Fibroblast of lung (primary cell): ENCODE results near the gene DLG5. TPM values are rescaled to one million over a fixed set of nuclear protein-coding genes. Genes with fewer than 3 reads are reported as not detected.
A peak's percentile ranks its signal among the peaks of the same experiment; 100 is the strongest.

Source experiments
- DNase-seq, 2 donors: peaks; one replicate each; pipeline versions ENCODE4 v3.0.0 to v3.0.0-alpha.2; 2010; ENCODE audit warnings: low read depth in 2 of 2
- H2AFZ ChIP-seq: 2 replicates; pipeline ENCODE4 v1.5.1; 2012; ENCODE audit warnings: low read length, control low read depth, inconsistent platforms
- H3K27ac ChIP-seq: 2 replicates; pipeline ENCODE4 v1.5.1; 2011; ENCODE audit warnings: low read length, control low read depth; ENCODE audit not compliant: insufficient read depth
- H3K27me3 ChIP-seq: 2 replicates; pipeline ENCODE4 v1.5.1; 2011; ENCODE audit warnings: mild to moderate bottlenecking, low read length; ENCODE audit not compliant: control insufficient read depth, insufficient read depth
- H3K36me3 ChIP-seq: 2 replicates; pipeline ENCODE4 v1.5.1; 2011; ENCODE audit warnings: low read length; ENCODE audit not compliant: control insufficient read depth, insufficient read depth
- H3K4me1 ChIP-seq: 2 replicates; pipeline ENCODE4 v1.5.1; 2011; ENCODE audit warnings: low read length; ENCODE audit not compliant: control insufficient read depth, insufficient read depth; ENCODE audit errors: extremely low read depth
- H3K4me2 ChIP-seq: 2 replicates; pipeline ENCODE4 v1.5.1; 2011; ENCODE audit warnings: low read length, control low read depth; ENCODE audit not compliant: insufficient read depth; ENCODE audit errors: extremely low read depth
- H3K4me3 ChIP-seq, 4 experiments: fragments of 200-600 bp in 1 of 4; sonication (generic) in 1 of 4; replicated peaks in 1 of 4; 2 replicates each; pipeline ENCODE4 v1.5.1; 2011 to 2016; ENCODE audit warnings: low read length in 4 of 4, low read depth in 3 of 4, mild to moderate bottlenecking in 3 of 4, control low read depth in 2 of 4, inconsistent platforms in 1 of 4, mixed read lengths in 1 of 4; ENCODE audit not compliant: insufficient read depth in 1 of 4; ENCODE audit errors: control extremely low read depth in 1 of 4
- H3K79me2 ChIP-seq: 2 replicates; pipeline ENCODE4 v1.5.1; 2012; ENCODE audit warnings: mild to moderate bottlenecking, low read length, inconsistent platforms; ENCODE audit not compliant: control insufficient read depth, insufficient read depth
- H3K9ac ChIP-seq: 2 replicates; pipeline ENCODE4 v1.5.1; 2011; ENCODE audit warnings: mild to moderate bottlenecking, low read length, control low read depth; ENCODE audit not compliant: insufficient read depth
- H3K9me3 ChIP-seq: 2 replicates; pipeline ENCODE4 v1.5.1; 2012; ENCODE audit warnings: low read depth, low read length; ENCODE audit not compliant: control insufficient read depth, insufficient read depth
- H4K20me1 ChIP-seq: 2 replicates; pipeline ENCODE4 v1.5.1; 2011; ENCODE audit warnings: low read length; ENCODE audit not compliant: control insufficient read depth, insufficient read depth; ENCODE audit errors: extremely low read depth
- CTCF ChIP-seq, 2 donors: IDR thresholded peaks in 1 of 2; conservative IDR thresholded peaks in 1 of 2; 1 replicate in 1 of 2; 2 replicates in 1 of 2; pipeline ENCODE4 v1.5.1; 2011 to 2012; ENCODE audit warnings: low read length in 2 of 2, control low read depth in 1 of 2, inconsistent platforms in 1 of 2, low read depth in 1 of 2, mild to moderate bottlenecking in 1 of 2
- EZH2 ChIP-seq: IDR thresholded peaks from 2 replicates; pipeline ENCODE4 v1.5.1; 2012; ENCODE audit warnings: low read length, control low read depth, mild to moderate bottlenecking; ENCODE audit errors: missing control alignments
- polyA plus RNA-seq, 2 donors: library from polyadenylated mRNA; depleted of rRNA in 1 of 2; stranded (reverse) in 1 of 2; unstranded in 1 of 2; fragments of >200 nt; gene quantifications; 2 replicates each; pipeline ENCODE4 v1.2.1, GENCODE V29; 2011 to 2012; ENCODE audit warnings: missing spikeins in 1 of 2
- total RNA-seq: library from RNA; depleted of rRNA; stranded (reverse); fragments of >200 nt; gene quantifications from 2 replicates; pipeline ENCODE4 v1.2.1, GENCODE V29; 2014

Gene DLG5
- total and polyA plus RNA-seq, 2 donors (not counting 1 experiment from before 2014, with no cell fraction given), result 15.3 to 40.8 TPM

- no peak for DNase-seq
- no peaks in the 10 kb centered on the region for H3K27me3 ChIP-seq
- H3K79me2 ChIP-seq, result peaks cover 6% of the 10 kb centered on the region
- TF ChIP-seq CTCF (conservative IDR thresholded peaks at IDR 0.05 in 1 of 2, IDR thresholded peaks at IDR 0.05 in 1 of 2; ENCODE audit: low read depth in 1 of 2, low read length in 2 of 2) (no peak), EZH2 (no peak)
- no peaks in the 10 kb centered on the region for H3K9me3 ChIP-seq
- H4K20me1 ChIP-seq, result no peaks in the 10 kb centered on the region
- H3K4me3 ChIP-seq, result no peak overlapping the region
- H3K4me2 ChIP-seq, result no peak overlapping the region
- peaks cover 5% of the 10 kb centered on the region for H3K4me1 ChIP-seq
- no peaks in the 10 kb centered on the region for H3K36me3 ChIP-seq
- H3K9ac ChIP-seq, result no peak overlapping the region
- H3K27ac ChIP-seq, result no peak overlapping the region
- no peak overlapping the region for H2AFZ ChIP-seq
Measured at GRCh38 chr10:77872947-77873535, 53.5 kb downstream of the DLG5 start.

GRCh38 chr10:77872151-77872946 lies 54.2 kb downstream of the DLG5 start:
- H2AFZ ChIP-seq, result no peak overlapping the region
- H3K27ac ChIP-seq, result no peak overlapping the region
- H3K4me3 ChIP-seq, result no peak overlapping the region
- no peaks in the 10 kb centered on the region for H3K9me3 ChIP-seq
- H3K4me2 ChIP-seq, result no peak overlapping the region
- DNase-seq, result peak; percentile 43 to 75
- peaks cover 3% of the 10 kb centered on the region for H3K79me2 ChIP-seq
- no peak for TF ChIP-seq EZH2
- peaks cover 5% of the 10 kb centered on the region for H3K4me1 ChIP-seq
- no peaks in the 10 kb centered on the region for H4K20me1 ChIP-seq
- H3K9ac ChIP-seq, result no peak overlapping the region
- H3K27me3 ChIP-seq, result no peaks in the 10 kb centered on the region
- no peaks in the 10 kb centered on the region for H3K36me3 ChIP-seq

- Histone ChIP-seq H3K27me3 (no peaks in the 10 kb centered on the region), H2AFZ (no peak overlapping the region), H3K4me1 (peaks cover 5% of the 10 kb centered on the region), H3K27ac (no peak overlapping the region), H3K36me3 (no peaks in the 10 kb centered on the region), H3K4me2 (peak overlapping the region; percentile 29), H4K20me1 (no peaks in the 10 kb centered on the region), H3K4me3 (no peak overlapping the region), H3K9ac (no peak overlapping the region), H3K79me2 (no peaks in the 10 kb centered on the region), H3K9me3 (no peaks in the 10 kb centered on the region)
- DNase-seq, result peak; percentile 34 to 52
- TF ChIP-seq CTCF (conservative IDR thresholded peaks at IDR 0.05 in 1 of 2, IDR thresholded peaks at IDR 0.05 in 1 of 2; ENCODE audit: low read depth in 1 of 2, low read length in 2 of 2), result no peak
- TF ChIP-seq EZH2, result no peak
Measured at GRCh38 chr10:77869626-77870420, 56.7 kb downstream of the DLG5 start.
